Keratinocyte (primary cell): ENCODE measurements around the gene SETBP1.

ENCODE experiments used
- CTCF ChIP-seq, 3 experiments: IDR thresholded peaks in 1 of 3; conservative IDR thresholded peaks in 1 of 3; optimal IDR thresholded peaks in 1 of 3; 2 replicates in 2 of 3; 3 replicates in 1 of 3; pipeline versions ENCODE3 to v1.5.1; 2011; ENCODE audit warnings: low read length in 3 of 3, mild to moderate bottlenecking in 3 of 3, moderate library complexity in 2 of 3, control low read depth in 1 of 3, inconsistent platforms in 1 of 3; ENCODE audit not compliant: insufficient read depth in 2 of 3; ENCODE audit errors: extremely low read depth in 1 of 3
- EZH2 ChIP-seq: IDR thresholded peaks from one replicate; pipeline ENCODE4 v1.6.1; 2012; ENCODE audit warnings: inconsistent platforms, mild to moderate bottlenecking, low read length, moderate library complexity

- TF ChIP-seq EZH2 (no peak), CTCF (optimal IDR thresholded peaks at IDR 0.05 in 1 of 3, IDR thresholded peaks at IDR 0.05 in 1 of 3, conservative IDR thresholded peaks at IDR 0.05 in 1 of 3; ENCODE audit: extremely low read depth in 1 of 3, insufficient read depth in 2 of 3, low read length in 3 of 3) (no peak)
Observed at GRCh38 chr18:44786257-44786656, 105.6 kb downstream of the SETBP1 start.
